HG03432 (cell line): ENCODE measurements around the gene CCDC149.
A peak's percentile ranks its signal among the peaks of the same experiment; 100 is the strongest.

Experiments used
- ATAC-seq: cut with Tn5 transposase; IDR thresholded peaks from one replicate; pipeline ENCODE4 v1.9.1; 2021; ENCODE audit warnings: mild to moderate bottlenecking, moderate library complexity; ENCODE audit not compliant: unreplicated experiment

The CCDC149 gene

GRCh38 chr4:24778464-24779225, 134.2 kb downstream of the CCDC149 start:
- ATAC-seq = no peak

- ATAC-seq = no peak
Measured at GRCh38 chr4:24777536-24778463, 135.0 kb downstream of the CCDC149 start.

- ATAC-seq = no peak
Measured at GRCh38 chr4:24775750-24776149, 137.1 kb downstream of the CCDC149 start.

- ATAC-seq = no peak
Measured at GRCh38 chr4:24775032-24775605, 137.7 kb downstream of the CCDC149 start.

GRCh38 chr4:24774452-24774851, 138.4 kb downstream of the CCDC149 start:
- no peak for ATAC-seq

GRCh38 chr4:24772952-24773351, 139.9 kb downstream of the CCDC149 start:
- ATAC-seq = no peak

GRCh38 chr4:24772061-24772705, 140.7 kb downstream of the CCDC149 start:
- ATAC-seq = no peak

GRCh38 chr4:24771241-24771640, 141.6 kb downstream of the CCDC149 start:
- no peak for ATAC-seq

GRCh38 chr4:24770667-24771066, 142.2 kb downstream of the CCDC149 start:
- no peak for ATAC-seq

- ATAC-seq = peak; percentile 83
Measured at GRCh38 chr4:24770032-24770584, 142.7 kb downstream of the CCDC149 start.

- ATAC-seq = no peak
Measured at GRCh38 chr4:24769571-24769970, 143.3 kb downstream of the CCDC149 start.

GRCh38 chr4:24768604-24769003, 144.2 kb downstream of the CCDC149 start:
- ATAC-seq = peak; percentile 70

- ATAC-seq = no peak
Measured at GRCh38 chr4:24768006-24768405, 144.8 kb downstream of the CCDC149 start.

- no peak for ATAC-seq
Measured at GRCh38 chr4:24765376-24765988, 147.4 kb downstream of the CCDC149 start.

GRCh38 chr4:24764345-24764744, 148.5 kb downstream of the CCDC149 start:
- ATAC-seq = no peak

GRCh38 chr4:24763631-24764297, 149.1 kb downstream of the CCDC149 start:
- ATAC-seq = no peak
